HG03521 (cell line): ENCODE data around the gene CLEC20A.
"Not testable (repeated sequence)": the region's sequence is repeated elsewhere in the genome, so short reads cannot be mapped to it uniquely, and the experiment has no call there.

Source experiments
- ATAC-seq: cut with Tn5 transposase; IDR thresholded peaks from one replicate; pipeline ENCODE4 v1.9.1; 2021; ENCODE audit warnings: mild to moderate bottlenecking, moderate library complexity; ENCODE audit not compliant: unreplicated experiment

The CLEC20A gene

GRCh38 chr1:178529364-178530036 lies 32.7 kb upstream of the CLEC20A start:
- ATAC-seq, result no peak

GRCh38 chr1:178528953-178529335 lies 32.2 kb upstream of the CLEC20A start:
- no peak for ATAC-seq

- ATAC-seq, result no peak
These were observed 31.6 kb upstream of the CLEC20A start for GRCh38 chr1:178528228-178528952.

- ATAC-seq, result no peak
These were observed 30.4 kb upstream of the CLEC20A start for GRCh38 chr1:178527117-178527516.

- no peak for ATAC-seq
These were observed 24.5 kb upstream of the CLEC20A start for GRCh38 chr1:178521241-178521640.

GRCh38 chr1:178520803-178521202 lies 24.0 kb upstream of the CLEC20A start:
- no peak for ATAC-seq

- ATAC-seq, result no peak
These were observed 22.1 kb upstream of the CLEC20A start for GRCh38 chr1:178518894-178519293.

- ATAC-seq, result no peak
These were observed 19.3 kb upstream of the CLEC20A start for GRCh38 chr1:178516110-178516509.

GRCh38 chr1:178513278-178513983 lies 16.7 kb upstream of the CLEC20A start:
- ATAC-seq, result no peak

GRCh38 chr1:178512566-178513277 lies 16.0 kb upstream of the CLEC20A start, which contains the start of gene TEX35:
TEX35 (plus strand) TSS chr1:178513109; CDS start chr1:178513189, 80 bp downstream.
- ATAC-seq, result no peak

GRCh38 chr1:178510155-178510554 lies 13.4 kb upstream of the CLEC20A start:
- ATAC-seq, result no peak

- ATAC-seq, result no peak
These were observed 12.7 kb upstream of the CLEC20A start for GRCh38 chr1:178509414-178510007.

- ATAC-seq, result no peak
These were observed 9.9 kb upstream of the CLEC20A start for GRCh38 chr1:178506669-178507068.

- ATAC-seq, result no peak
These were observed 9.4 kb upstream of the CLEC20A start for GRCh38 chr1:178506177-178506576.

GRCh38 chr1:178504286-178504685 lies 7.5 kb upstream of the CLEC20A start:
- no peak for ATAC-seq

- ATAC-seq, result no peak
These were observed 7.1 kb upstream of the CLEC20A start for GRCh38 chr1:178503849-178504248.

GRCh38 chr1:178503316-178503715 lies 6.6 kb upstream of the CLEC20A start:
- ATAC-seq, result not testable (repeated sequence)

- ATAC-seq, result no peak
These were observed 6.1 kb upstream of the CLEC20A start for GRCh38 chr1:178502856-178503255.

- ATAC-seq, result no peak
These were observed 5.6 kb upstream of the CLEC20A start for GRCh38 chr1:178502330-178502714.

- ATAC-seq, result peak; percentile 87
These were observed 5.1 kb upstream of the CLEC20A start for GRCh38 chr1:178501705-178502329.
